Right cardiac atrium (tissue), 5 donors: Measurements from ENCODE around the gene JMJD1C. TPM values are rescaled to one million over a fixed set of nuclear protein-coding genes. Genes with fewer than 3 reads are reported as not detected.
"Not testable (repeated sequence)": the region's sequence is repeated elsewhere in the genome, so short reads cannot be mapped to it uniquely, and the experiment has no call there.

ENCODE experiments used
- ATAC-seq, 2 donors: fragments of 200-7000 bp; cut with Tn5 transposase; one replicate each; pipeline versions ENCODE4 v1.8.0 to v1.9.1; 2020; ENCODE audit warnings: moderate library complexity in 2 of 2, mild to moderate bottlenecking in 1 of 2
- DNase-seq, 3 donors: peaks; one replicate each; pipeline ENCODE4 v3.0.0-alpha.2; 2020
- H3K27ac ChIP-seq: one replicate; pipeline ENCODE4 v1.5.1; 2013; ENCODE audit warnings: mild to moderate bottlenecking, low read length, control low read depth, moderate library complexity
- H3K27me3 ChIP-seq: one replicate; pipeline ENCODE4 v1.6.1; 2013; ENCODE audit not compliant: control insufficient read depth, insufficient read depth
- H3K4me1 ChIP-seq: one replicate; pipeline ENCODE4 v1.6.1; 2013; ENCODE audit warnings: low read length; ENCODE audit not compliant: control insufficient read depth, insufficient read depth
- H3K4me3 ChIP-seq: one replicate; pipeline ENCODE4 v1.5.1; 2013; ENCODE audit warnings: low read length, control low read depth
- H3K9me3 ChIP-seq: one replicate; pipeline ENCODE4 v1.6.1; 2013; ENCODE audit warnings: low read length; ENCODE audit not compliant: control insufficient read depth
- WGBS: extraction: QIAGEN DNeasy Blood & Tissue Kit; methylation state at CpG from one replicate; pipeline ENCODE4 v1.1.7; 2013; 5-methylcytosine and 5-hydroxymethylcytosine counted together
- intact Hi-C, 4 donors: fragments of 100-400 bp; cut with DNase I; formaldehyde crosslinking; loops; one replicate each; pipeline versions ENCODE4 v1.11.0 to v1.14.0; 2022 to 2023
- polyA plus RNA-seq: library from polyadenylated mRNA; stranded (reverse); fragments of 200-250 nt; gene quantifications from one replicate; pipeline ENCODE4 v1.2.3, GENCODE V29; 2013
- total RNA-seq, 4 donors: library from RNA; stranded (reverse); fragmentation: NEBNext Ultra II Directional; extraction: Animal tissue kit (Norgen Biotek cat#: 25700); gene quantifications; one replicate each; pipeline ENCODE4 v1.2.1, GENCODE V29; 2021
- donor health status: healthy with polysubstance abuse.
- donor health status: DM: no; HTN: yes; CAD: no.
- donor health status: DM: no; HTN: no; CAD: no.
- donor health status: DM: no; HTN: yes; CAD: no; lungs with severe emphysema.
- donor health status: DM: yes; HTN: yes; CAD: no.

The JMJD1C gene
- total and polyA plus RNA-seq, 5 donors, result 31.0 to 44.8 (median 43.1) TPM

- H3K4me3 ChIP-seq, ATAC-seq, H3K27ac ChIP-seq, H3K27me3 ChIP-seq, H3K9me3 ChIP-seq, intact Hi-C loops, H3K4me1 ChIP-seq: not testable (repeated sequence)
- DNase-seq, result peak in 1 of 3 donors; percentile 20
- 97% methylated on average over 10 of the region's 10 CpGs for WGBS
Observed at GRCh38 chr10:63235136-63235535, 230.6 kb downstream of the JMJD1C start.

- H3K27me3 ChIP-seq, result no peaks in the 10 kb centered on the region
- H3K4me3 ChIP-seq, result no peak overlapping the region
- H3K4me1 ChIP-seq, result no peaks in the 10 kb centered on the region
- DNase-seq, result no peak
- ATAC-seq, result no peak
- WGBS, result 51% methylated on average over 4 of the region's 4 CpGs
- no peaks in the 10 kb centered on the region for H3K9me3 ChIP-seq
- no peak overlapping the region for H3K27ac ChIP-seq
- intact Hi-C loops, result no loop called here
Observed at GRCh38 chr10:63229161-63229560, 236.6 kb downstream of the JMJD1C start.

GRCh38 chr10:63228237-63228636 is 237.5 kb downstream of the JMJD1C start:
- intact Hi-C loops, result no loop called here
- Histone ChIP-seq H3K9me3 (no peaks in the 10 kb centered on the region), H3K4me1 (no peaks in the 10 kb centered on the region), H3K4me3 (no peak overlapping the region), H3K27me3 (no peaks in the 10 kb centered on the region), H3K27ac (no peak overlapping the region)
- ATAC-seq (no peak), DNase-seq (no peak)

DNA sequence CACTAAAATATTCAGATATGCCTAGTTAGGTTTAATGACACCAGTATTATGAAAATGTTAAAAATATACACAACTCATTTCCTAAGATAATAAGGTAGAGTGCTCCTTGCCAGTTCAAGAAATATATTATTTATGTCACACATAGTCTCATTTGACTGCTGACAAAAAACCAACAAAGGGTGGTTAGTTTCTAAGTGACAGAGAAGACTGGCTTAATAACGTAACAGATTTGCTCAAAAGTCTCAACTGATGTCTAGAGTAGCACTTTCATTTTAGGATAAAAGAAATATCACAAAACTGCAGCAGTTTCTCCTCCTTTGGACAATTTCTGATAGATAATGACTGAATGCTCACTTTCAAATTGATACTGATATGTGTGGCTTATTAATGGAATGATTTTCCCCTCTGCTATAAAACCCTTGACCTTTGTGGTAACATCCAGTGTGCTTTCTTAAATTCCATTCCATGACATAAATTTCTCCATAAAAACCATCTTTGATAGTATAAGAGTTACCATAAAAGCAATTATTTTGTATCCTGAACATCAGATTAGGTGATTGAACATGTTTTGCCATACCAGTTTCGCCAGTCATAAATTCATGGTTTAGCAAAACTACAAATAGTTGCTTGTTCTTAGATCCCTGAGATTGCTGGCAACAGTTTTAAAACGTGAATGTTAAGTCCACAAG is 238.4 kb downstream of the JMJD1C start:
- no peak for DNase-seq
- no peak for ATAC-seq
- 57% methylated on average over 3 of the region's 3 CpGs for WGBS
- H3K9me3 ChIP-seq, result no peaks in the 10 kb centered on the region
- H3K4me3 ChIP-seq, result no peak overlapping the region
- no peaks in the 10 kb centered on the region for H3K27me3 ChIP-seq
- H3K27ac ChIP-seq, result no peak overlapping the region
- intact Hi-C loops, result no loop called here
- H3K4me1 ChIP-seq, result no peaks in the 10 kb centered on the region

- no peaks in the 10 kb centered on the region for H3K4me1 ChIP-seq
- ATAC-seq, result no peak
- no peaks in the 10 kb centered on the region for H3K9me3 ChIP-seq
- WGBS, result 76% methylated on average over 1 of the region's 1 CpG
- no peak for DNase-seq
- no peak overlapping the region for H3K27ac ChIP-seq
- intact Hi-C loops, result loop anchor here in 1 of 4 donors (5.0 kb wide), 1 partner anchor 33 kb away; no protein-coding TSS in a partner anchor
- H3K27me3 ChIP-seq, result no peaks in the 10 kb centered on the region
- H3K4me3 ChIP-seq, result no peak overlapping the region
Observed at GRCh38 chr10:63224241-63224640, 241.5 kb downstream of the JMJD1C start.

GRCh38 chr10:63221950-63222349 is 243.8 kb downstream of the JMJD1C start:
- 74% methylated on average over 4 of the region's 4 CpGs for WGBS
- H3K27ac ChIP-seq, result no peak overlapping the region
- no peaks in the 10 kb centered on the region for H3K4me1 ChIP-seq
- H3K4me3 ChIP-seq, result no peak overlapping the region
- intact Hi-C loops, result loop anchor here in 1 of 4 donors (5.0 kb wide), 1 partner anchor 35 kb away; no protein-coding TSS in a partner anchor
- H3K9me3 ChIP-seq, result no peaks in the 10 kb centered on the region
- ATAC-seq (no peak), DNase-seq (no peak)
- no peaks in the 10 kb centered on the region for H3K27me3 ChIP-seq

DNA sequence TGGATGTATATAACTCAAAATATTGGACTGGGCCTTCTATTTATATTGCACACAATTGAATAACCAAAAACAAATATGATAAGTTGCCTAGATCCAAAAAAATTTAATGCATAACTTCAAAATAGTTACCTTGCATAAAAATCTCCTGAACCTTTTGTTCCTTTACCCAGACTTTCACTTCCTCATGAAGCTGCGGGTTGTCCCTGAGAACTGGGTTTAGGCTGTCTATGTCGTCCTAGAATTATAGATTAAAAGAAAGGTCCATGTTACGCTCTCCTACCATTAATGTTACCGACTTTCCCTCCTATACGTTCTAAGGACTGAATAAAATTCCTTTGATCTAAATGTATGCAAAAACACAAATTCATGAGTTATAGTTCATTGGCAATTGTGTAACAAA is 246.0 kb downstream of the JMJD1C start:
- Histone ChIP-seq H3K4me3 (no peak overlapping the region), H3K9me3 (no peaks in the 10 kb centered on the region), H3K27ac (no peak overlapping the region), H3K27me3 (no peaks in the 10 kb centered on the region), H3K4me1 (no peaks in the 10 kb centered on the region)
- WGBS, result 87% methylated on average over 5 of the region's 5 CpGs
- ATAC-seq (no peak), DNase-seq (no peak)
- intact Hi-C loops, result loop anchor here in 2 of 4 donors (5.0 to 10.0 kb wide), 2 partner anchors 38 to 405 kb away; no protein-coding TSS in a partner anchor

GRCh38 chr10:63217120-63217605 is 248.6 kb downstream of the JMJD1C start:
- H3K27ac ChIP-seq, result no peak overlapping the region
- ATAC-seq (peak; percentile 72 to 82), DNase-seq (no peak)
- no peaks in the 10 kb centered on the region for H3K4me1 ChIP-seq
- H3K9me3 ChIP-seq, result no peaks in the 10 kb centered on the region
- 3% methylated on average over 3 of the region's 3 CpGs for WGBS
- intact Hi-C loops, result loop anchor here in 1 of 4 donors (10.0 kb wide), 1 partner anchor 408 kb away; no protein-coding TSS in a partner anchor
- no peak overlapping the region for H3K4me3 ChIP-seq
- H3K27me3 ChIP-seq, result no peaks in the 10 kb centered on the region

GRCh38 chr10:63214571-63214970 is 251.2 kb downstream of the JMJD1C start:
- no peaks in the 10 kb centered on the region for H3K27me3 ChIP-seq
- no peak overlapping the region for H3K4me3 ChIP-seq
- WGBS, result 43% methylated on average over 2 of the region's 2 CpGs
- no peak for ATAC-seq
- no peak for DNase-seq
- intact Hi-C loops, result loop anchor here in 2 of 4 donors (5.0 to 10.0 kb wide), 2 partner anchors 410 to 413 kb away; no protein-coding TSS in a partner anchor
- H3K27ac ChIP-seq, result no peak overlapping the region
- H3K4me1 ChIP-seq, result no peaks in the 10 kb centered on the region
- H3K9me3 ChIP-seq, result no peaks in the 10 kb centered on the region

- DNase-seq (no peak), ATAC-seq (peak; percentile 27 to 53)
- intact Hi-C loops, result loop anchor here in 2 of 4 donors (5.0 to 10.0 kb wide), 2 partner anchors 411 to 414 kb away; no protein-coding TSS in a partner anchor
- no peaks in the 10 kb centered on the region for H3K27me3 ChIP-seq
- H3K27ac ChIP-seq, result no peak overlapping the region
- H3K4me3 ChIP-seq, result no peak overlapping the region
- H3K4me1 ChIP-seq, result no peaks in the 10 kb centered on the region
- H3K9me3 ChIP-seq, result no peaks in the 10 kb centered on the region
- WGBS, result 77% methylated on average over 3 of the region's 3 CpGs
Observed at GRCh38 chr10:63213489-63213888, 252.3 kb downstream of the JMJD1C start.

DNA sequence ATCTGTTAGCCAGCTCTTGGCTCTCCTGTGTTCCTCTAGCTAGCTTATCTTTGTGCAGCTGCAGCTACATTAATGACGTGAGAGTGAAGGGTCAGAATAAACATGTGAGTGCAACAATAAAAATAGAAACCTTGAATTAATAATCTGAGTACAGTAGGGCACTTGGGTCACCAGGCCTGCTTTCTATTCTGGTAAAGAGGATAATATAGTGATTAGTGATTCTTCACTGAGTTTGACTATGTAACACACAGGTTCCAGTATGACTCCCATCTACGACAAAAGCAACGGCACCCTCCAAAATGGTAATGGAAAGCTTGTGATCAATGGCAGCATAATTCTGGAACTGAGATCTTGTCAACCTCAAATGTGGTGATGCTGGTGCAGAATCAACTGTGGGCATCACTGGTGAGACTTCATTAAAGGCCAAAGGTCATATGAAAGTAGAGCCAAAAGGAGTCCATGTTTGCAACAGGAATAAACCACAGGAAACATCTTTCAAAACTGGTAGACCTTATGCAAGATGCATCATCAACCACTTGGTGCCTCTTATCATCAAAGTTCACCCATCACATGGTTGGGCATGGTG is 255.1 kb downstream of the JMJD1C start:
- no peak for DNase-seq
- Histone ChIP-seq H3K4me3 (no peak overlapping the region), H3K9me3 (no peaks in the 10 kb centered on the region), H3K27ac (peak overlapping the region; percentile 57), H3K4me1 (peaks cover 5% of the 10 kb centered on the region), H3K27me3 (no peaks in the 10 kb centered on the region)
- ATAC-seq, result peak in 1 of 2 donors; percentile 35
- 38% methylated on average over 3 of the region's 3 CpGs for WGBS
- intact Hi-C loops, result loop anchor here in 2 of 4 donors (5.0 to 10.0 kb wide), 2 partner anchors 414 to 417 kb away; no protein-coding TSS in a partner anchor
